GM19023 (cell line): ENCODE data around the gene CDC73.

Experiments used
- ATAC-seq: cut with Tn5 transposase; IDR thresholded peaks from one replicate; pipeline ENCODE4 v1.9.1; 2021; ENCODE audit warnings: mild to moderate bottlenecking, moderate library complexity; ENCODE audit not compliant: unreplicated experiment

Gene CDC73

DNA sequence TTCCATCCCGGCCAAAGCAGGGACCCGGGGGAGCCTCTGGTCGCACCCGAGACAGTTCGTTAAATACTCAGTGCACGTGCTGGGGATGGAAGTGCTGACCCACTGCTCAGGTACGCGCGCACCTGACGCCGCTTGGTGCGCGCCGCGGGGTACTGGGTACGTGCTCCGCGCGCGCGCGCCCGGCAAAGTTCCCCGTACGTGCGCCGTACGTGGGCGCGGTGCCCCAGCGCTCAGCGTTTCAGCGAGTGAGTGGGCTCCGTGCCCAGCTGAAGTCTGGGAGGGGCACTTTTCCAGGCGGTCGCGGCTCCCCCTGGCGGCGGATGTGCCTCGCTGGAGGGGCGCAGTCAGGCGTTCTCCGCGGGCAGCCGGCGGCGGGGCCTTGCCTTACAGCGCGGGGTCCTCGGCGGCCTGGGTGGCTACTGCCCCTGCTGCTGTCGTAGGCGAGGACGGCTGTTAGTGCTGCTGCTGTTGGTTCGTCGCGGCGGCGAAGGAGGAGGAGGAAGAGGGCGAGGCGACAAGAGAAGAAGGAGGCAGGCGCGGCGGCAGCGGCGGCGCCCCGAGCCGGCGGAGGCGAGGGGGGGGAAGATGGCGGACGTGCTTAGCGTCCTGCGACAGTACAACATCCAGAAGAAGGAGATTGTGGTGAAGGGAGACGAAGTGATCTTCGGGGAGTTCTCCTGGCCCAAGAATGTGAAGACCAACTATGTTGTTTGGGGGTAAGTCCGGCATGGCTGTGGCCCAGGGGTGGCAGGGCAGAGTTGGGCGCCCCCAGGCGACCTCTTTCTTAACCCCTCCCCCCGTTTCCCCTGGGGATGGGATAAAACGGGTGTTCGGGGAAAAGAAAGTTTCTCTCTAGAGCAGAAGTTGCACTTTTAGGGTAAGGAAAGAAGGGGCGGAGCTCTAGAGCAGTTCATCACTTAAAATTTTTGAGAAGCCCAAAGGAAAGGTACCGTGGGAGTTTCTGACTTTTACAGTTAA is at the start of gene CDC73:
Gene CDC73, plus strand, starts transcription at position 416 of the 978 bp plus-strand sequence. Its CDS starts 170 bp downstream, at position 586.
- ATAC-seq, result peak; percentile 96

DNA sequence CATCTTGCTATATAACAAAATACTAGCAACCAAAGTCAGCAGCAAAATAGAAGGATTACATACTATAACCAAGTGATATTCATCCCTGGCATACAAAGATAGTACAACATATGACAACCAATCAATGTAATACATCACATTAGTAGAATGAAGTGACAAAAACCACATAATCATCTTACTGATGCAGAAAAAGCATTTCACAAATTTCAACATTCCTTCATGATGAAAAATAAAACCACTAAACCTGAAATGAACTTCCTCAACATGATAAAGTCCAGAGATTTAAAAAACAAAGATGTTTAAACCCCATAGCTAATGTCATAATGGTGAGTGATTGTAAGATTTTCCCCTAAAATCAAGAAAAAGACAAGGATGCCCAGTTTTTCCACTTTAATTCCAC is 43.8 kb upstream of the CDC73 start:
- ATAC-seq, result no peak

DNA sequence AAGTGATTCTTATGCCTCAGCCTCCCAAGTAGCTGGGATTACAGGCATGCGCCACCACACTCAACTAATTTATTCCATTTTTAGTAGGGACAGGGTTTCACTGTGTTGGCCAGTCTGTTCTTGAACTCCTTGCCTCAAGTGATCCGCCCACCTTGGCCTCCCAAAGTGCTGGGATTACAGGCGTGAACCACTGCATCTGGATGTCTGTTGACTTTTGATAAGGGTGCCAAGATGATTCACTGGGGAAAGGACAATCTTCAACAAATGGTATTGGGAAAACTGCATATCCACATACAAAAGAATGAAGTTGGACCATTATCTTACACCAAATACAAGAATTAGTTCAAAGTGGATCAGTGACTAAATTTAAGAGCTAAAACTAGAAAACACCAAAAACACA is 42.6 kb upstream of the CDC73 start:
- no peak for ATAC-seq

DNA sequence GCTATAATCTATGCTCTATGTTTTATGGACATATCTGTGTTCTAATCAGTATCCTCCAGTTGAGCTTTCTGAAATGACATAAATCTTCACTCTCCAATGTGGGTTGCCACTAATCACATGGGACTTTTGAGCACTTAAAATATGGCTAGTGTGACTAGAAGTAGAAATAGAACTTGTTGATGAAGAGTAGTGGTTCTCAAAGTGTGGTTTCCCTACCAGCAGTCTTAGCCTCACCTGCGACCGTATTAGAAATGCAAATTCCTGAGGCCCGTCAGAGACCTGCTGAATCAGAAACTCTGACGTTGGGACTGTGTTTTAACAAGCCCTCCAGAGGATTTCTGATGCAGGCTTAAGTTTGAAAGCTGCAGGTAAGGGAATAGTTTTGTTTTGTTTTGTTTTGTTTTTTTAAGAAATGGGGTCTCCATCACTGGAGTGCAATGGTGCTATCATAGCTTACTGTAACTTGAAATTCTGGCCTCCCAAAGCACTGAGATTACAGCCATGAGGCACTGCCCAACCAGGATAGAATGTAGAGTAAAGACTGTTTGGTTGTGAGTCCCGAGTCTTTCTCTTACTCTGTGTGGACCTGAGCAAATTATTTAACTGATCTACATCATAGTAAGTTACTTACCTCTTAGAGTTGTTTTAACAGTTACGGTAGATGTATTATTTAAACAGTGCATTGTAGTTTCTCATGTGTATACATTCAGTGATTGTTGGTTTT is 38.3 kb upstream of the CDC73 start:
- ATAC-seq, result peak; percentile 99

DNA sequence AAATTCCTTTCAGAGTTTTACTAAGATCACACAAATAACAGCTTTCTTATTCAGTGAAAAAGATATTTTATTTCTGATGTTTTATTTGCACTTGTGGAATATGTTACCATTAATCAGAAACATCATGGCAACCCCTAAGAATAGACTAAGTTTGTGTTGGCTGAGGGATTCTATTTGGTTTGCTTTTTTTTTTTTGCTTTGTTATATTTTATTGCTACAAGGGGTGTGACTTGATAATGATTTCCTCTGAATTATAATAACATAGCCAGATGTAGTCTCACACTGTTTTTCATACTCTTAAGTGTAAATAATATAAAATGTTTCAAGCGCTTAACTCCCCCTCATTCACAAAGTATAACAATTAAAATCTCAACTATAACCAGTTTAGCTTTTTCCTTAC is 36.6 kb upstream of the CDC73 start:
- no peak for ATAC-seq

DNA sequence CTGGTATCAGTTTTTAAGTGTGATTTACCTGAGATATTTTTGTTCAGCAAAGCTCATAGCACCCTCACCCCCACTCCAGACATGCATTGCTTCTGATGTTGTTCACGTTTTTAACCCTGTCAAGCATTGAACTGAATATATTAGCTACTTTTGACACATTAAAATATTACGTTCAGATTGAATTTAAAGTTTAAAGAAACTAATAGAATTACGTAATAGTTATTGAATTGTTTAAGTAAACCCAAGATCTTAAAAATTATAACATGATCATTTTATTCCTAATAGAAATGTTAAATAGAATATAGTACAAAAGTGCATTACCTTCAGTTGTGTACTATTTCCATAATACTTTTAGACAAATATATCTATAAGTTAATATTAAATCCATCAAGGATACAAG is 35.5 kb upstream of the CDC73 start:
- ATAC-seq, result no peak

DNA sequence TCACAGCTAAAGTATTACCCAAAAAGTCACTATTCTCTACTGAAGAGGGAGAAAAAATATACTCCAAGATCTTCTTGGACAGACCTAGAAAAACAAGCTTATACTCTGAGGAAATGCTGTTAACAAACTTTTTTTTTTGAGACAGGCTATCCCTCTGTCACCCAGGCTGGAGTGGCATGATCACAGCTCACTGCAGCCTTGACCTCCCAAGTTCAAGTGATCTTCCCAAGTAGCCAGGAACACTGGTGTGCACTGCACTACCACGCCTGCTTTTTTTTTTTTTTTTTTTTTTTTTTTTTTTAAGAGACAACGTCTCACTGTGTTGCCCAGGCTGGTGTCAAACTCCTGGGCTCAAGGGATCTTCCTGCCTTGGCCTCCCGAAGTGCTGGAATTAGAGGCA is 33.9 kb upstream of the CDC73 start:
- no peak for ATAC-seq

DNA sequence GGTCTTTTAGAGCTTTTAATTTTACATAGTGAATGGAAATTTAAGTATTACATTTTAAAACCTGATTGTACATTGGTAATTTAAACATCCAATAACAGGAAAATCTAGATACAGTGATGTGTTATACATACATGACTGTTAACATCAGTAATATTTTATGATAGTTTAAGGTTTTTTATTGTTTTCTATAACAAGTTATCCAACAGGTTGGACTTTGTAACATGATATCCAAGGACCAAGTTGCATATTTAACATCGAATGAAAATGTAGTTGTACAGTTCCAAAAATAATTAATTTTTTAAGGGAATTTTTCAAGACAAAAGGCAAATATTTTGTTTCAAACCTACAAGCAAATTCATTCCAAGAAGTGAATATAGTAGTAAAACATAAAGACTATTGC is 31.0 kb upstream of the CDC73 start:
- ATAC-seq, result no peak

DNA sequence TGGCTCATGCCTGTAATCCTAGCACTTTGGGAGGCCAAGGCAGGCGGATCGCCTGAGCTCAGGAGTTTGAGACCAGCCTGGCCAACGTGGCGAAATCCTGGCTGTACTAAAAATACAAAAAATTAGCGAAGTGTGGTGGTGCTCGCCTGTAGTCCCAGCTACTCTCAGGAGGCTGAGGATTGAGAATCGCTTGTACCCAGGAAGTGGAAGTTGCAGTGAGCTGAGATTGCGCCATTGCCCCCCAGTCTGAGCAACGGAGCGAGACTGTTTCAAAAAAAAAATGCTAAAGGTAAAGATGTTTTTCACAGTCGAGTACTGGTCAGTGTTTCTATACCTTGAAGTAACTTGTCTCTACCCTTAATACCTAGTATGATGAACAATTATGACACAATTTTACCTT is 27.7 kb upstream of the CDC73 start:
- no peak for ATAC-seq

DNA sequence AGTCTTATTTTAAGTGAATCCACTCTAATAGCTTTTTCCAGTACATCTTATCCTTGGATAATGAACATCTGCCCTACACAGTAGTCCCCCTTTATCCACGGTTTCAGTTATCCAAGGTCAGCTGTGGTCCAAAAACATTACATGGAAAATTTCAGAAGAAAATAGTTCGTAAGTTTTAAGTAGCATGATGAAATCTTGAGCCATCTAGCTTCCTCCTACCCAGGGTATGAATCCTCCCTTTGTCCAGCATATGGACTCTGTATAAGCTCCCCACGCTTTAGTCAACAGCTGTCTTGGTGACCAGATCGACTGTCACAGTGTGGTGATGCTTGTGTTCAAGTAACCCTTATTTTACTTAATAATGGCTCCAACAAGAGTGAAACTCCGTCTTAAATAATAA is 19.2 kb upstream of the CDC73 start:
- no peak for ATAC-seq

DNA sequence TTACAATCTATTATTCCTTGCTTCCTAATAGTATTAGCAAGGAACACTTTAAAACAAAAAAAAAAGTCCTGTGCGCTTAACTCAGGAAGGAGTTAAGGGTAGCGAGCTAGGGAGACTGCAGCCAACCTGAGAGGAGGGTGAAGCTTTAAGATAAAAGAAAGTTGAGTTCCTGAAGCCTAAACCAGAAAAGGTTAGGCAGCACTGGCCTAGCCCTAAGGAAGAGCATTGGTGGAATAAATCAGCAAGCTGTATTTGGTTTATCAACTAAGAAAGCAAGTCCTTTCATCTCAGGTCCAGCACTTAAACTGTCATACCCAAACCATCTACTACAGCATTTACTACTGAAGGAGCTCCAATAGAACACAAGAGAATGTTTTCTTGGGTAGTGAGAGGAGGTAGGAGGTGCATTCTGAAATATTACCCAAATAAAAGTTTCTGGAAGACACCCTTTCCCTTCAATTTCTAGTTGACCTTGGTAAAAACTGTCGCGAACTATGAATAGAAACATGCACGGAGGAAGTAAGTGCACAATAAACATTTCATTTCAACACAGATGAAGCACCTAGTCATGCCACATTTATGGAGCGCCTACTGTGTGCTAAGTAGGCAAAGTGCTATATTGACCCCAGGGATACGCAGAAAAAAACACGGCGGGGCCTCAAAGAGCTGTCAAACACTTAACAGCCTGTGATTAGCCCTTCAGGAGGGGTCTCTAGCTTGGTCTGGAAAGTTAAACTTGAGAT is 17.9 kb upstream of the CDC73 start:
- ATAC-seq, result no peak

DNA sequence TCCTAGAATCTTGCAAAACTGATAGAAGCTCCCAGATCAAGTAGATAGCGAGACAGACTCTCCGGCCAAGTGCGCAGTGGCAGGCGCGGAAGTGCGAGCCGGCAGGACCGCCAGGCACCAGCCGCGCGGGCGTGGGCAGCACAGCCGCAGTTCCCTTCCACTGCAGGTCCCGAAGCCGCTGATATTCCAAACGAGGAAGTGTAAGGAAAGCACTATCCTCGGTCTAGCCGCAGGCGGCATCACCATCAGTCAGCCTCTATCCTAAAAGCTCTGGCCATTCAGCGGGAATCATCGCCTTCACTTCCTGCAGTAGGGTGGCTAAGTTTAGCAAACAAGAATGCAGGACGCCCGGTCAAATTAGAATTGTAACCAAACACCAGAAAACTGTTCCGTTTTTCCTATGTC is 17.3 kb upstream of the CDC73 start:
- ATAC-seq, result peak; percentile 38

DNA sequence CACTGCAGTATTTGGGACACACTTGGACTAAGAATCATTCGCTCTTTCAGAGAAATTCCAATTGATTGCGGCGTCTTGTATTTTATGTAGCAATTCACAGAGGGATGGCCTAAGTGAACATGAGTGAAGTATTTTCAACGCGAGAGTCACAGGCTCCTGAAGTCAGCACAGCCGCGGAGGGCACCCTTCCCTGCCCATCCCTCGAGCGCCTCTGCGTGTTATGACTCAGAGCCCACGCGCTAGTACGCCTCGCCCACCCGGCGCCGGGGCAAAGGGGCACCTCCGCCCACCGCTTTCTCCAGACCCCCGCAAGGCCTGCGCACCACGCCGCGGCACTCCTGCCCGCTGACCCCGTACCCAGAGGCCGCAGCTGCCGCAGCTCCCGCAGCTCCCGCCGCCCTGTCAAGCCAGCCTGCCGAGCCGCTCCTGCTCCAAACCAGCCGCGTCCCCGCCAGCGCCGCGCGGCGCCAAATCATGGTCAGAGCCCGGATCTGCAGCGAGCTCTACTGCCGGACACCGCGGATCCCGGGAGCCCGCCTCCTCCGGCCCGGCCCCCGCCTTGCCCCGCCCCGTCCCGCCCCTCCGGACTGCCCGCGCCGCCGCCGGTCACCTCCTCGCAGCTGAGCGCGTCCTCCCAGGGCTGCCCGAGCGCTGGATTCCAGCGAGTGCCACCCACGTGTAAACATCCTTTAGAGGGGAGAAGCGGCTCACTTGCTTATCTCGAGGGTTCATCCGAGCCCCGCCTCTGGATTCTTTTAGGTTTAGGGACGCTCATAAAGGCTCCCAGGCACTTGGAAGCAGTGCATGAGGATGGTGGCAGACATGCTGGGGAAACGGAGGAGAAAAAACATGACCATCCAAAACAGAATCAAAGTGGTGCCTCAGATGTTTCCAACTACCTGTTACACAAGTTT is 16.7 kb upstream of the CDC73 start, which contains the start of gene GLRX2:
Gene GLRX2, minus strand, starts transcription at position 508 of the 914 bp plus-strand sequence. Its CDS starts 32 bp downstream, at position 476.
- ATAC-seq, result peak; percentile 93

DNA sequence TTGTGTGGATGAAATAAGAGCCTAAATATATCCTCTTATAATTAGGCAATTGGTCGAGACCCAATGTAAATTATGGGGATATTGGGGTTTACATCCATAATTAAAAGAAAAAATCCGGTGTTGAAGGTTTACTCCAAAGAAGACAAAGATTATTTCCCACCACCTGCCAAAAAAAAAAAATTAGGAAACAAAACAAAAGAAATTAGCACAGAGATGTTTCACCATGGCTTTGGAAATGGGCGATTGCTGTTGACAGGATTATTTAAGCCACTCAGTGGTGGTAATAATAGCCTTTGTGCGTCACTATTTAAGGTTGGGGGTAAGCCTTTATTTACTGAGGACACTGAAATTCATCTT is 16.0 kb upstream of the CDC73 start:
- no peak for ATAC-seq

DNA sequence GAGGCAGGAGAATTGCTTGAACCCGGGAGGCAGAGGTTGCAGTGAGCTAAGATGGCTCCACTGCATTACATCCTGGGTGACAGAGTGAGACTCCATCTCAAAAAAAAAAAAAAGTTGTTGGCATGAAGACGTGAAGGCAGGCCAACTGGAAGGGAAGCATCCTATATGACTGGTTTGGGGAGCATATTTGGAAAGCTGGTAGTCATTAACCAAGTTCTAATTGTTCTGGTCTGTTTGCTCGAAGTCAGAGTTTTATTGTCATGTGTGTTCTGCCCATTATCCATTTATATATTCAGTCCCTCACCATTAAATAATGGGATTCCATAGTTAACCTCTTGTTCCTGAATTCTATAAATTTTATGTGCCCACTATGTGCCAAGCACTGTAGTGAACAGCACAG is 13.4 kb upstream of the CDC73 start:
- no peak for ATAC-seq

DNA sequence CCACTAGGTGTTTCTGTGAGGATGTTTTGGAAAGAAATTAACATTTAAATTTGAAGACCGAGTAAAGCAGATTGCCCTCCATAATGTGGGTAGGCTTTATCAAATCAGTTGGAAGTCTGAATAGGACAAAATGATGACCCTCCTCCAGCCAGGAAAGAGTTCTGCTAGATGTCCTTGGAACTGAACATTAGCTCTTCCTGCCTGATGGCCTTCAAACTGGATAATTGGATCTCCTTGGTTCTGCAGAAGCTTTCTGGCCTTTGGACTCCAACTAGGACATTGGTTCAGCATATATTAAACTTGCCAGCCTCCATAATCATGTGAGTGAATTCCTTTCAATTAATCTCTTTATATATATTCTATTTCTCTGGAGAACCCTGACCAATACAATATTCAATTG is 12.2 kb upstream of the CDC73 start:
- no peak for ATAC-seq

DNA sequence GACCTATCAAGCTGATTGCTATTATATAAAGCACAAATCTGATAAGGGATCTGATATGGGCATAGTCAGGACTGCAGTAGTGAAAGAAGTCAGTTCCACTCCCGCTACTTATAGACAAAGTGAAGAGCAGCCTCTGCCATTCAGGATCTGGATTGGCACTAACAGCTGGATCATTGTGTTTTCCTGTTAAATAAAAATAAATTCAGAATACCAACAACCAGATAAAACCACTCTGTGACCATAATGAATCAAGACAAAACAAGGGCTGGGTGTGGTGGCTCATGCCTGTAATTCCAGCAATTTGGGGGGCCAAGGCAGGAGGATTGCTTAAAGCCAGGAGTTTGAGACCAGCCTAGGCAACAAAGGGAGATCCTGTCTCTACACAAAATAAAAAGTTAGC is 11.6 kb upstream of the CDC73 start:
- ATAC-seq, result no peak

DNA sequence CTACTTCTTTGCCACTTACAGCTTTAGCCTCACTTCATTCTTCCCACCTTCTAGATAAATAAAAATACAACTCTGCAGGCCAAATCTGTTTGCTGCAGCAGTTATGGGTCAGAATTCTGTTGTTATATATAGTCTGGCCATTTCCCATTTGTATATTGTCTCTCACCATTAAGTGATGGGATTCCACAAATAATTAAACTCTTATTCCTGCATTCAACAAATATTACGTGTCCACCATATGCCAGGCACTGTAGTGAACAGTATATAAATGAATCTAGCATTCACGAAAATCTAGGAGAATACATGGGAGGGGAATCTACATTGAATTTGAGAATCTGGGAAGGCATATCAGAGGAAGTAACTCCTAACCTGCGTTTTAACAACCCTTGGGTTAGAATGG is 11.0 kb upstream of the CDC73 start:
- ATAC-seq, result no peak

DNA sequence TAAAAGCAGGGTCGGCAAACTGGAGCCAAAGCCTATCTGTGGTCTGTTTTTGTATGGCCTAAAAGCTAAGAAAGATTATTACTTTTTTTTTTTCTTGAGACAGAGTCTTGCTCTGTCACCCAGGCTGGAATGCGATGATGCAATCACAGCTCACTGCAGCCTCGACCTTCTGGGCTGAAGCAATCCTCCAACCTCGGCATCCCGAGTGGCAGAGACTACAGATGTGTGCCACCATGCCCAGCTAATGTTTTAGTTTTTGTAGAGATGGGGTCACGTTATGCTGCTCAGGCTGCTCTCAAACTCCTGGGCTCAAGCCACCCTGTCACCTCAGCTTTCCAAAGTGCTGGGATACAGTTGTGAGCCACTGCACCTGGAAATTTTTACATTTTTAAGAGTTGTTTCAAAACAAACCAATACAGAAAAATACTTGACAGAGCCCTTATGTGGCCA is 10.2 kb upstream of the CDC73 start:
- ATAC-seq, result peak; percentile 3
